ENCODE results near the gene C1orf21. TPM values are rescaled to one million over a fixed set of nuclear protein-coding genes. Genes with fewer than 3 reads are reported as not detected.

The C1orf21 gene
- polyA plus RNA-seq, 3 donors = 0.23 to 1.1 (median 0.28) TPM

DNA sequence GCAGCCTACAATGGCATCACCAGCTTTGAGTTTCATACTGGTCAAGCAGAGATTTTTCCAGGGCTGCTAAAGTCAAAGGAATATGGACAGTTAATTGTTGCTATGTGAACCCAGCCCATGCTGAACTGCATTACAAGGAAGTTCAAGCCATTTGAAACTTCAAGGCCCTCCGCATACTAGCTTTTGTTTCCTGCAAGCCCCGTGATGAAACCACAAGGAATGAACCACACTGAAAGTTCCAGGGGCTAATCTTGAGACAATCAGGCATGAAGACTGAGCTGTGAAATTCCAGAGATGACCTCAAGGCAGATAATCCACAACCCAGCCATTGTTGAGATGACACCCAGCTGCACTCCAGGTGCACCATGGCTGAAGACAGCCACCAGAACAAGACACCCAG, 180.8 kb downstream of the C1orf21 start:
- Histone ChIP-seq H3K4me1 (ENCODE audit: control insufficient read depth in 1 of 2, insufficient read depth in 2 of 2, low read length in 2 of 2) (peaks cover 5 to 7% of the 10 kb centered on the region in 2 donors), H3K79me2 (ENCODE audit: insufficient read depth, low read length) (no peaks in the 10 kb centered on the region), H2AFZ (ENCODE audit: insufficient read depth, low read depth, low read length, poor library complexity, severe bottlenecking) (peak overlapping the region; percentile 46), H3K9ac (ENCODE audit: insufficient read depth, low read length, poor library complexity, severe bottlenecking) (no peak overlapping the region), H3K36me3 (replicated peaks in 1 of 2; ENCODE audit: control insufficient read depth in 1 of 2, insufficient read depth in 2 of 2, low read length in 2 of 2) (no peaks in the 10 kb centered on the region), H3K4me2 (replicated peaks; ENCODE audit: extremely low read depth, low read length, poor library complexity, severe bottlenecking) (no peak overlapping the region), H4K20me1 (ENCODE audit: insufficient read depth, low read length) (no peaks in the 10 kb centered on the region), H3K4me3 (replicated peaks in 1 of 3; ENCODE audit: low read depth in 2 of 3, low read length in 3 of 3) (no peak overlapping the region), H3K27me3 (ENCODE audit: control insufficient read depth in 2 of 2, insufficient read depth in 2 of 2, low read length in 2 of 2) (no peaks in the 10 kb centered on the region), H3K9me3 (replicated peaks in 1 of 2; ENCODE audit: control insufficient read depth in 1 of 2, insufficient read depth in 1 of 2, low read length in 2 of 2) (no peaks in the 10 kb centered on the region), H3K27ac (ENCODE audit: low read depth in 1 of 2, low read length in 2 of 2) (no peak overlapping the region)
- Mint-ChIP-seq H3K27ac (no peak overlapping the region), H3K27me3 (ENCODE audit: low read depth in 3 of 3) (peaks cover 0 to 2% (median 0%) of the 10 kb centered on the region in 3 donors), H3K36me3 (no peaks in the 10 kb centered on the region), H3K9me3 (no peaks in the 10 kb centered on the region), H3K4me3 (no peak overlapping the region), H3K4me1 (peaks cover 25% of the 10 kb centered on the region)
- WGBS (ENCODE audit: insufficient coverage) = 0% methylated on average over 2 of the region's 2 CpGs
- TF ChIP-seq, protein P1, sequence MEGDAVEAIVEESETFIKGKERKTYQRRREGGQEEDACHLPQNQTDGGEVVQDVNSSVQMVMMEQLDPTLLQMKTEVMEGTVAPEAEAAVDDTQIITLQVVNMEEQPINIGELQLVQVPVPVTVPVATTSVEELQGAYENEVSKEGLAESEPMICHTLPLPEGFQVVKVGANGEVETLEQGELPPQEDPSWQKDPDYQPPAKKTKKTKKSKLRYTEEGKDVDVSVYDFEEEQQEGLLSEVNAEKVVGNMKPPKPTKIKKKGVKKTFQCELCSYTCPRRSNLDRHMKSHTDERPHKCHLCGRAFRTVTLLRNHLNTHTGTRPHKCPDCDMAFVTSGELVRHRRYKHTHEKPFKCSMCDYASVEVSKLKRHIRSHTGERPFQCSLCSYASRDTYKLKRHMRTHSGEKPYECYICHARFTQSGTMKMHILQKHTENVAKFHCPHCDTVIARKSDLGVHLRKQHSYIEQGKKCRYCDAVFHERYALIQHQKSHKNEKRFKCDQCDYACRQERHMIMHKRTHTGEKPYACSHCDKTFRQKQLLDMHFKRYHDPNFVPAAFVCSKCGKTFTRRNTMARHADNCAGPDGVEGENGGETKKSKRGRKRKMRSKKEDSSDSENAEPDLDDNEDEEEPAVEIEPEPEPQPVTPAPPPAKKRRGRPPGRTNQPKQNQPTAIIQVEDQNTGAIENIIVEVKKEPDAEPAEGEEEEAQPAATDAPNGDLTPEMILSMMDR (IDR thresholded peaks at IDR 0.05) = no peak
- no peak for DNase-seq
- intact Hi-C loops (cut with micrococcal nuclease) = no loop called here

- no peaks in the 10 kb centered on the region for H3K9me3 ChIP-seq (replicated peaks in 1 of 2; ENCODE audit: control insufficient read depth in 1 of 2, insufficient read depth in 1 of 2, low read length in 2 of 2)
- no peak overlapping the region for H3K27ac ChIP-seq (ENCODE audit: low read depth in 1 of 2, low read length in 2 of 2)
- no peak overlapping the region for H3K4me2 ChIP-seq (replicated peaks; ENCODE audit: extremely low read depth, low read length, poor library complexity, severe bottlenecking)
- no peaks in the 10 kb centered on the region for H3K36me3 ChIP-seq (replicated peaks in 1 of 2; ENCODE audit: control insufficient read depth in 1 of 2, insufficient read depth in 2 of 2, low read length in 2 of 2)
- no peak overlapping the region for H3K4me3 ChIP-seq (replicated peaks in 1 of 3; ENCODE audit: low read depth in 2 of 3, low read length in 3 of 3)
- Mint-ChIP-seq H3K36me3 (no peaks in the 10 kb centered on the region), H3K27me3 (ENCODE audit: low read depth in 3 of 3) (peaks cover 0 to 2% (median 0%) of the 10 kb centered on the region in 3 donors), H3K9me3 (no peaks in the 10 kb centered on the region), H3K4me1 (peaks cover 20% of the 10 kb centered on the region), H3K27ac (no peak overlapping the region), H3K4me3 (no peak overlapping the region)
- no peaks in the 10 kb centered on the region for H4K20me1 ChIP-seq (ENCODE audit: insufficient read depth, low read length)
- TF ChIP-seq, protein P1 (IDR thresholded peaks at IDR 0.05) = no peak
- no peak overlapping the region for H3K9ac ChIP-seq (ENCODE audit: insufficient read depth, low read length, poor library complexity, severe bottlenecking)
- H3K4me1 ChIP-seq (ENCODE audit: control insufficient read depth in 1 of 2, insufficient read depth in 2 of 2, low read length in 2 of 2) = peaks cover 5 to 7% of the 10 kb centered on the region in 2 donors
- no peaks in the 10 kb centered on the region for H3K79me2 ChIP-seq (ENCODE audit: insufficient read depth, low read length)
- WGBS (ENCODE audit: insufficient coverage) = no CpG with 5 or more reads among the region's 2 CpGs
- no peak for DNase-seq
- no peaks in the 10 kb centered on the region for H3K27me3 ChIP-seq (ENCODE audit: control insufficient read depth in 2 of 2, insufficient read depth in 2 of 2, low read length in 2 of 2)
- H2AFZ ChIP-seq (ENCODE audit: insufficient read depth, low read depth, low read length, poor library complexity, severe bottlenecking) = no peak overlapping the region
- intact Hi-C loops (cut with micrococcal nuclease) = no loop called here
Observed at GRCh38 chr1:184568148-184568547, 181.3 kb downstream of the C1orf21 start.
